ENCODE data around the gene SSC5D. TPM values are rescaled to one million over a fixed set of nuclear protein-coding genes. Genes with fewer than 3 reads are reported as not detected.

SSC5D gene
- total and polyA plus RNA-seq, 2 of the 4 experiments (the other 2 are of a cell fraction), result 1.4 to 19.1 TPM

DNA sequence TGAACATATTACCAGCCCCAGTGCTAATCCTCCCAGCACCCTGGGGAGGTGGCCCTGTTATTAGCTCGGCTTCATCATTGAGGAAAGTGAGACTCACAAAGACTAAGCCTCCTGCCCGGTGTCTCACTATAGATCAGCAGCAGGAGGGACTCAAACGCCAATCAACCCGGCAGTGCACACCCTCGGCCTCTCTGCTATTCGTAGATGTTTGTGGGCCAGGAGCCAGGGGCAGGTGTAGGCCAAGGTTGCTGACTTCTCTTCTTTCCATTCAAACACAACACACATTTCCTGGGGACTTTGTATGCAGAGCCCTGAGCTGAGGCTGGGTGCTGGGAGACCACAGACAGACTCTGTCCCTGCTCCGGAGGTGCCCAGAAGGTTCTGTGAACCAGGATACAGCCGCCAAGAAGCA is 66.5 kb downstream of the SSC5D start:
- no peak overlapping the region for H3K27ac ChIP-seq (ENCODE audit: insufficient read depth, low read length)
- no peaks in the 10 kb centered on the region for H4K20me1 ChIP-seq (ENCODE audit: insufficient read depth, low read length)
- intact Hi-C loops (cut with micrococcal nuclease) (no loop called here), in situ Hi-C loops (cut with MboI; ENCODE audit: low sequenced_read_pairs) (no loop called here), dilution Hi-C loops (cut with HindIII; ENCODE audit: low sequenced_read_pairs, unreplicated experiment) (no loop called here)
- CTCF ChIA-PET, result no interaction called here
- no peaks in the 10 kb centered on the region; a peak in 1 of 4 replicates for H3K79me1 ChIP-seq (ENCODE audit: low read depth in 1 of 2, low read length in 2 of 2)
- H2BK20ac ChIP-seq (ENCODE audit: low read depth, low read length), result no peak overlapping the region
- POLR2A ChIA-PET (ENCODE audit: unreplicated experiment), result no interaction called here
- H3K18ac ChIP-seq (ENCODE audit: low read depth, low read length), result no peak overlapping the region
- H3K4me1 ChIP-seq (ENCODE audit: control insufficient read depth, insufficient read depth, low read length), result peaks cover 14% of the 10 kb centered on the region
- no peak for ATAC-seq (ENCODE audit: low read depth)
- 80% methylated on average over 1 of the region's 8 CpGs; no CpG with 5 or more reads in 1 of the 2 experiments for WGBS, 2 experiments (ENCODE audit: extremely low coverage in 2 of 2, insufficient read length in 1 of 2)
- H3K36me3 ChIP-seq (ENCODE audit: control insufficient read depth, insufficient read depth, low read length), result no peaks in the 10 kb centered on the region
- BruUV-seq (replicated peaks), result no TSS peak
- no peak overlapping the region for H2BK15ac ChIP-seq (ENCODE audit: low read depth, low read length)
- no peak overlapping the region for H2BK5ac ChIP-seq (ENCODE audit: low read depth, low read length, poor library complexity, severe bottlenecking)
- peak overlapping the region; percentile 33 for H2AFZ ChIP-seq (replicated peaks; ENCODE audit: low read length, poor library complexity)
- no peaks in the 10 kb centered on the region; the same call in 1 of the 2 replicates for H3K27me3 ChIP-seq (ENCODE audit: control insufficient read depth, insufficient read depth, low read length)
- H3K56ac ChIP-seq (ENCODE audit: extremely low read depth, insufficient read depth, low read length), result no peak overlapping the region
- H3K4me2 ChIP-seq (ENCODE audit: low read depth, low read length), result no peak overlapping the region
- H3K4ac ChIP-seq (ENCODE audit: low read depth, low read length), result no peak overlapping the region
- no peak overlapping the region for H3K14ac ChIP-seq (replicated peaks; ENCODE audit: low read depth, low read length)
- H3K23ac ChIP-seq (ENCODE audit: low read depth, low read length), result no peak overlapping the region
- no peak overlapping the region for H4K8ac ChIP-seq (ENCODE audit: low read depth in 2 of 2, low read length in 2 of 2)
- no peak overlapping the region for H4K91ac ChIP-seq (ENCODE audit: insufficient read depth, low read depth, low read length)
- TF ChIP-seq, protein P1, sequence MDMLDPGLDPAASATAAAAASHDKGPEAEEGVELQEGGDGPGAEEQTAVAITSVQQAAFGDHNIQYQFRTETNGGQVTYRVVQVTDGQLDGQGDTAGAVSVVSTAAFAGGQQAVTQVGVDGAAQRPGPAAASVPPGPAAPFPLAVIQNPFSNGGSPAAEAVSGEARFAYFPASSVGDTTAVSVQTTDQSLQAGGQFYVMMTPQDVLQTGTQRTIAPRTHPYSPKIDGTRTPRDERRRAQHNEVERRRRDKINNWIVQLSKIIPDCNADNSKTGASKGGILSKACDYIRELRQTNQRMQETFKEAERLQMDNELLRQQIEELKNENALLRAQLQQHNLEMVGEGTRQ (IDR thresholded peaks at IDR 0.05; ENCODE audit: low read depth, low read length), result no peak
- TF ChIP-seq MAFK (IDR thresholded peaks at IDR 0.05; ENCODE audit: low read depth, low read length), result no peak
- TF ChIP-seq RAD21 (IDR thresholded peaks at IDR 0.05; ENCODE audit: low read length), result no peak
- TF ChIP-seq POLR2A (IDR thresholded peaks at IDR 0.05; ENCODE audit: low read depth, low read length), result no peak
- TF ChIP-seq, protein P2, sequence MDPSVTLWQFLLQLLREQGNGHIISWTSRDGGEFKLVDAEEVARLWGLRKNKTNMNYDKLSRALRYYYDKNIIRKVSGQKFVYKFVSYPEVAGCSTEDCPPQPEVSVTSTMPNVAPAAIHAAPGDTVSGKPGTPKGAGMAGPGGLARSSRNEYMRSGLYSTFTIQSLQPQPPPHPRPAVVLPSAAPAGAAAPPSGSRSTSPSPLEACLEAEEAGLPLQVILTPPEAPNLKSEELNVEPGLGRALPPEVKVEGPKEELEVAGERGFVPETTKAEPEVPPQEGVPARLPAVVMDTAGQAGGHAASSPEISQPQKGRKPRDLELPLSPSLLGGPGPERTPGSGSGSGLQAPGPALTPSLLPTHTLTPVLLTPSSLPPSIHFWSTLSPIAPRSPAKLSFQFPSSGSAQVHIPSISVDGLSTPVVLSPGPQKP (IDR thresholded peaks at IDR 0.05; ENCODE audit: borderline replicate concordance, low read depth, low read length), result no peak
- TF ChIP-seq, protein P3, sequence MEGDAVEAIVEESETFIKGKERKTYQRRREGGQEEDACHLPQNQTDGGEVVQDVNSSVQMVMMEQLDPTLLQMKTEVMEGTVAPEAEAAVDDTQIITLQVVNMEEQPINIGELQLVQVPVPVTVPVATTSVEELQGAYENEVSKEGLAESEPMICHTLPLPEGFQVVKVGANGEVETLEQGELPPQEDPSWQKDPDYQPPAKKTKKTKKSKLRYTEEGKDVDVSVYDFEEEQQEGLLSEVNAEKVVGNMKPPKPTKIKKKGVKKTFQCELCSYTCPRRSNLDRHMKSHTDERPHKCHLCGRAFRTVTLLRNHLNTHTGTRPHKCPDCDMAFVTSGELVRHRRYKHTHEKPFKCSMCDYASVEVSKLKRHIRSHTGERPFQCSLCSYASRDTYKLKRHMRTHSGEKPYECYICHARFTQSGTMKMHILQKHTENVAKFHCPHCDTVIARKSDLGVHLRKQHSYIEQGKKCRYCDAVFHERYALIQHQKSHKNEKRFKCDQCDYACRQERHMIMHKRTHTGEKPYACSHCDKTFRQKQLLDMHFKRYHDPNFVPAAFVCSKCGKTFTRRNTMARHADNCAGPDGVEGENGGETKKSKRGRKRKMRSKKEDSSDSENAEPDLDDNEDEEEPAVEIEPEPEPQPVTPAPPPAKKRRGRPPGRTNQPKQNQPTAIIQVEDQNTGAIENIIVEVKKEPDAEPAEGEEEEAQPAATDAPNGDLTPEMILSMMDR (conservative IDR thresholded peaks at IDR 0.05; ENCODE audit: low read depth, low read length), result no peak
- no peak for TF ChIP-seq FOS (IDR thresholded peaks at IDR 0.05; ENCODE audit: low read depth, low read length)
- H3K9ac ChIP-seq (ENCODE audit: low read depth, low read length), result no peak overlapping the region
- H3K4me3 ChIP-seq (ENCODE audit: insufficient read depth, low read depth, low read length), result no peak overlapping the region
- H2BK120ac ChIP-seq (ENCODE audit: low read depth, low read length), result no peak overlapping the region
- H2AK9ac ChIP-seq (replicated peaks; ENCODE audit: low read depth, low read length, poor library complexity), result no peak overlapping the region
- DNase-seq, result no peak
- H2AK5ac ChIP-seq (ENCODE audit: low read depth, low read length), result no peak overlapping the region
- no peak overlapping the region for H4K5ac ChIP-seq (ENCODE audit: low read depth, low read length)
- H3K9me1 ChIP-seq (ENCODE audit: insufficient read depth, low read length), result peaks cover 9% of the 10 kb centered on the region
- H3K9me3 ChIP-seq (ENCODE audit: control insufficient read depth, insufficient read depth, low read length), result no peaks in the 10 kb centered on the region

Measured in IMR-90 (cell line).